Upper lobe of right lung (tissue), 1 donor: ENCODE measurements around the gene ARID4A. TPM values are rescaled to one million over a fixed set of nuclear protein-coding genes. Genes with fewer than 3 reads are reported as not detected.
"Not testable (repeated sequence)": the region's sequence is repeated elsewhere in the genome, so short reads cannot be mapped to it uniquely, and the experiment has no call there.

Source experiments
- ATAC-seq: fragments of 200-7000 bp; cut with Tn5 transposase; one replicate; pipeline ENCODE4 v1.9.1; 2020; ENCODE audit warnings: mild to moderate bottlenecking, moderate library complexity
- DNase-seq: peaks from one replicate; pipeline ENCODE4 v3.0.0-alpha.2; 2020
- H3K27ac ChIP-seq: fragments of 200-600 bp; one replicate; pipeline ENCODE4 v1.8.0; 2022
- H3K27me3 ChIP-seq: fragments of 200-600 bp; one replicate; pipeline ENCODE4 v1.8.0; 2022; ENCODE audit warnings: mild to moderate bottlenecking
- H3K36me3 ChIP-seq: fragments of 200-600 bp; one replicate; pipeline ENCODE4 v1.8.0; 2022
- H3K4me1 ChIP-seq: fragments of 200-600 bp; one replicate; pipeline ENCODE4 v1.8.0; 2022
- H3K4me3 ChIP-seq: fragments of 200-600 bp; one replicate; pipeline ENCODE4 v1.8.0; 2022; ENCODE audit warnings: mild to moderate bottlenecking
- H3K9me3 ChIP-seq: fragments of 200-600 bp; one replicate; pipeline ENCODE4 v1.8.0; 2022
- CTCF ChIP-seq: fragments of 200-600 bp; IDR thresholded peaks from one replicate; pipeline ENCODE4 v1.8.0; 2022; ENCODE audit warnings: antibody characterized with exemption
- intact Hi-C: fragments of 100-400 bp; cut with DNase I; formaldehyde crosslinking; loops from one replicate; pipeline ENCODE4 v1.11.0; 2022
- total RNA-seq: library from RNA; stranded (reverse); fragmentation: NEBNext Ultra II Directional; extraction: Animal tissue kit (Norgen Biotek cat#: 25700); gene quantifications from one replicate; pipeline ENCODE4 v1.2.1, GENCODE V29; 2021
- donor health status: DM: no; HTN: yes; CAD: no; lungs with severe emphysema.

ARID4A gene
- total RNA-seq, 1 donor from 2014 or later: 37.0 TPM

- intact Hi-C loops: no loop called here
- Histone ChIP-seq H3K36me3 (peaks cover 69% of the 10 kb centered on the region), H3K27ac (peak overlapping the region; percentile 2), H3K27me3 (no peaks in the 10 kb centered on the region), H3K4me1 (peaks cover 6% of the 10 kb centered on the region), H3K9me3 (no peaks in the 10 kb centered on the region), H3K4me3 (no peak overlapping the region)
- no peak for DNase-seq
- ATAC-seq: peak; percentile 80
- TF ChIP-seq CTCF: no peak
Observed at GRCh38 chr14:58354808-58355207, 56.5 kb downstream of the ARID4A start.

DNA sequence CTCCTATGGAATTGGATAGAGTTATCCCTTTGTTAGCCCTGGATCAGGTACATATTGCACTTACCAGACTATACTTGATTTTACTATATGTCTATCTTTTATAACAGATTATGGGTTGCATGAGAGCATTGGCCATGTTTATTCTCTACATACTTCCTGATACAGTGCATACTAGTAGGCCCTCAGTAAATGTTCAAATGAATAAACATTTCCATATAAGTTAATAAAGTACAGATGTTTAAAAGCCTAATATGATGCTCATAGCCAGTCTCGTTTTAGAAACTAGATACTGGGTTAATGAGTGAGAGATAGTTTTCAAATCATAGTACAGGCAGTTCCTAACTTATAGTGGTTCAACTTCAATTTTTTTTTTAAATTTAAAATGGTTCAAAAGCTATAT lies 57.9 kb downstream of the ARID4A start:
- Histone ChIP-seq H3K4me3 (no peak overlapping the region), H3K27ac (no peak overlapping the region), H3K9me3 (no peaks in the 10 kb centered on the region), H3K4me1 (peaks cover 6% of the 10 kb centered on the region), H3K36me3 (peaks cover 72% of the 10 kb centered on the region), H3K27me3 (no peaks in the 10 kb centered on the region)
- ATAC-seq (no peak), DNase-seq (no peak)
- TF ChIP-seq CTCF: no peak
- intact Hi-C loops: no loop called here

DNA sequence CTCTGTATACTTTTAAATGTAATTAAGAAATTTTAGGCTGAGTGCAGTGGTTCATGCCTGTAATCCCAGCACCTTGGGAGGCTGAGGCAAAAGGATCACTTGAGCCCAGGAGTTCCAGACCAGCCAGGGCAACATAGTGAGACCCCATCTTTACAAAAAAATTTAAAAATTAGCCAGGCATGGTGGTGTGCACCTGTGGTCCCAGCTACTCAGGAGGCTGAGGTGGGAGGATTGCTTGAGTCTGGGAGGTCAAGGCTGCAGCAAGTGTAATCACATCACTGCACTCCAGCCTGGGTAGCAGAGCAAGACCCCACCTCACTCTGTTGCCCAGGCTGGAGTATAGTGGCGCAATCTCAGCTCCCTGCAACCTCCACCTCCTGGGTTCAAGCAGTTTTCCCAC lies 63.9 kb downstream of the ARID4A start:
- intact Hi-C loops, ATAC-seq, DNase-seq, H3K27me3 ChIP-seq, H3K4me3 ChIP-seq, H3K4me1 ChIP-seq, H3K27ac ChIP-seq, H3K9me3 ChIP-seq: not testable (repeated sequence)
- H3K36me3 ChIP-seq: peaks cover 93% of the 10 kb centered on the region

DNA sequence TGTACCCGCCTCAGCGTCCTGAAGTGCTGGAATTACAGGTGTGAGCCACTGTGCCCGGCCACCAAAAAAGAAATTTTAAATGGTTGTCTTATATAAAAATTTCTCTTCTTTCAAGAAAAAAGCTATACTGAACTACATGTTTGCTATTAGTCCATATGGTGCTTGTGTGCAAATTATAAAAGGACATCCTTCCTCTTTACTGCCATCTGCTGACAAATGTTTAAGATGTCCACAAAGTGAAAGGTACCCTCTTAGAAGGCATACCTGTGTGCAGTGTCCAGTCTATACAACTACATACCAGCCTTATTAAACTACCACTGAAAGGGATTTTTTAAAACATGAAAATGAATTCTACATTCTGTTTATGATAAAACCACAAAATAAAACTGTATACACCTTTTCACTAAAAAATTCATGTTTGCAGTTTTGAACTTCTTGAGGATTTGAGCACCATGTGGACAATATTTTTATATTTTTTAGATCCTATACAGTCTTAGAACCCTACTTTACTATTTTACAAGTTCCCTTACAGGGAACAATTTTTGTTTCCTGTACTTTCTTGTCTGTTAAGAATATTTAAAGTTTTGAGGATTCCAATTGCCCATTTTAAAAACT lies 64.5 kb downstream of the ARID4A start:
- Histone ChIP-seq H3K27me3 (no peaks in the 10 kb centered on the region), H3K9me3 (no peaks in the 10 kb centered on the region), H3K4me1 (no peaks in the 10 kb centered on the region), H3K36me3 (peaks cover 95% of the 10 kb centered on the region), H3K4me3 (no peak overlapping the region), H3K27ac (no peak overlapping the region)
- DNase-seq (no peak), ATAC-seq (peak; percentile 67)
- peak; percentile 25 for TF ChIP-seq CTCF
- intact Hi-C loops: no loop called here

DNA sequence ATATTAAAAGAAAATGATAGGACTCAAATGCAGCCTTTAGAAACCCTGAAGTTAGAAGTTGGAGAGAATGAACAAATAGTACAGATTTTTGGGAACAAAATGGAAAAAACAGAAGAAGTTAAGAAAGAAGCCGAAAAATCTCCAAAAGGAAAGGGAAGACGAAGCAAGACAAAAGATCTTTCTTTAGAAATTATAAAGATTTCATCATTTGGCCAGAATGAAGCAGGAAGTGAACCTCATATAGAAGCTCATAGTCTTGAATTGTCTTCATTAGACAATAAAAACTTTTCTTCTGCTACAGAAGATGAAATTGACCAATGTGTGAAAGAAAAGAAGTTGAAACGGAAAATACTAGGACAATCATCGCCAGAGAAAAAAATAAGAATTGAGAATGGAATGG lies 66.0 kb downstream of the ARID4A start:
- Histone ChIP-seq H3K9me3 (no peaks in the 10 kb centered on the region), H3K4me1 (no peaks in the 10 kb centered on the region), H3K36me3 (peaks cover 98% of the 10 kb centered on the region), H3K4me3 (no peak overlapping the region), H3K27me3 (no peaks in the 10 kb centered on the region), H3K27ac (no peak overlapping the region)
- TF ChIP-seq CTCF: no peak
- DNase-seq (no peak), ATAC-seq (no peak)
- intact Hi-C loops: no loop called here

DNA sequence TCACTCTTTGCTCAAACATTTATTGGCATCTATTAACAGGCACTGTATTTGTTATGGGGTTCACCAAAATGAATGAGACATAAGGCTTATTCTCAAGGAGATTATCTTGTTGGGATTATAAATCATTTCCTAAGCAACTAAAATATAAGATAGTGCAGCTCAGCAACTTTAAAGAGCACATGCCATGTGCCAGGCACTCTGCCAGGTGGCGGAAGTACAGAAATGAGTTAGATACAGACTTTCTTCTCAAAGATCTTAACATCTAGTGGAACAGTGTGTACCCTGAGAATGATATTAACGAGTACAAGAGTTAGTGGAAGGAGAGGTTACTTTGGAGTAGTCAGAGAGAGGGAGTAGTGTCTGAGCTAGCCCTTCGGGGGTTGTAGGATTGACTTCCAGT lies 68.9 kb downstream of the ARID4A start:
- DNase-seq: no peak
- ATAC-seq: no peak
- TF ChIP-seq CTCF: no peak

More for the DNA sequence above, 68.9 kb downstream of the ARID4A start:
- H3K27ac ChIP-seq: no peak overlapping the region
- H3K27me3 ChIP-seq: no peaks in the 10 kb centered on the region
- no peaks in the 10 kb centered on the region for H3K9me3 ChIP-seq
- intact Hi-C loops: no loop called here
- H3K4me1 ChIP-seq: no peaks in the 10 kb centered on the region
- no peak overlapping the region for H3K4me3 ChIP-seq
- peaks cover 97% of the 10 kb centered on the region for H3K36me3 ChIP-seq
